Mucosa of stomach (tissue), 1 donor: ENCODE measurements around the gene LRTM1.

Experiments
- H3K27me3 ChIP-seq: one replicate; pipeline ENCODE4 v1.7.0; 2013; ENCODE audit warnings: mild to moderate bottlenecking, low read length; ENCODE audit not compliant: control insufficient read depth, insufficient read depth
- H3K36me3 ChIP-seq: one replicate; pipeline ENCODE4 v1.7.0; 2013; ENCODE audit warnings: low read length; ENCODE audit not compliant: control insufficient read depth, insufficient read depth
- H3K4me1 ChIP-seq: one replicate; pipeline ENCODE4 v1.7.0; 2013; ENCODE audit warnings: mild to moderate bottlenecking, low read length; ENCODE audit not compliant: control insufficient read depth, insufficient read depth
- H3K4me3 ChIP-seq: one replicate; pipeline ENCODE4 v1.7.0; 2013; ENCODE audit warnings: low read length
- H3K9ac ChIP-seq: one replicate; pipeline ENCODE4 v1.7.0; 2013; ENCODE audit warnings: mild to moderate bottlenecking, low read length, moderate library complexity
- H3K9me3 ChIP-seq: one replicate; pipeline ENCODE4 v1.7.0; 2013; ENCODE audit warnings: mild to moderate bottlenecking, low read length, moderate library complexity; ENCODE audit not compliant: control insufficient read depth
- donor health status: Pancreatic carcinoma.

Gene LRTM1

GRCh38 chr3:54960082-54960481, 32.2 kb upstream of the LRTM1 start:
- no peaks in the 10 kb centered on the region for H3K4me1 ChIP-seq
- no peak overlapping the region for H3K4me3 ChIP-seq
- H3K36me3 ChIP-seq: no peaks in the 10 kb centered on the region
- H3K27me3 ChIP-seq: no peaks in the 10 kb centered on the region
- no peaks in the 10 kb centered on the region for H3K9me3 ChIP-seq
- H3K9ac ChIP-seq: no peak overlapping the region

DNA sequence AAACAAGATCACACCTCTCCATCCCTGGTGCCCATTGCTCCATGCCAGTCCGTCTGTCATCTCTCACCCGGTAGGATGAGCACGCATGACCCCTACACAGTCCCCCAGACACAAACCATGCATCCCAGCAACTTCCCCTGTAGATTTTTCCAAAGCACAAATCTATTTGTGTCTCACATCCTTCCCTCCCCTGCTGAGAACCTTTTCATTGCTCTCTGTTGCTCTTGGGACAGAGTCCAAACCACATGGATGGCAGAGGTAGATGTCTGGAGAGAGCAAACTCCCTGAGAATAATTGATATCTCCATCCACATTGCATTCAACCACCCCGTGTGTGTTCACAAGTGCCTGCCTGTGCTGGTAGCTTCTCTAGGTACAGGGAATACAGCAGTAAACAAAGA, 29.9 kb upstream of the LRTM1 start:
- H3K4me1 ChIP-seq: no peaks in the 10 kb centered on the region
- H3K9ac ChIP-seq: no peak overlapping the region
- no peaks in the 10 kb centered on the region for H3K27me3 ChIP-seq
- no peaks in the 10 kb centered on the region for H3K9me3 ChIP-seq
- no peaks in the 10 kb centered on the region for H3K36me3 ChIP-seq
- H3K4me3 ChIP-seq: no peak overlapping the region

GRCh38 chr3:54955941-54956340, 28.1 kb upstream of the LRTM1 start:
- no peak overlapping the region for H3K4me3 ChIP-seq
- no peaks in the 10 kb centered on the region for H3K36me3 ChIP-seq
- H3K27me3 ChIP-seq: no peaks in the 10 kb centered on the region
- no peak overlapping the region for H3K9ac ChIP-seq
- no peaks in the 10 kb centered on the region for H3K4me1 ChIP-seq
- no peaks in the 10 kb centered on the region for H3K9me3 ChIP-seq

DNA sequence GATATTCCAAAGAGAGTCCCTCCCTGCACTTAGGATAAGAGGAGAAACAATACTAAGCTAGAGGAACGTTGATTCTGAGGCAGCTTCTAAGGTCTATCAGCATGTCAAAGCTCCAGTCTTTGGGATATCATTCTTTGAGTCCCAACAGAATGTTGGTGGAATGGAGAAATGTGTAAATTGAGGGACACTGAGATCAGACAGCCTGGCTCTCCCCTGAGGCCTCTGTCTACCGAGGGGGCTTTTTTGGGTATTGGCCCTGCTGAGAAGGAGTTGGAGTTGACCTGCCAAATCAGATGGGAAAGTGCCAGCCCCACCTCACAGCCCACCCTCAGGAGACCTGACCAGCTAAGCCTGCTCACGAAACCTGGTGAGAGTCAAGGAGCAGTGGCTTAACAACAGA, 27.6 kb upstream of the LRTM1 start:
- Histone ChIP-seq H3K9ac (no peak overlapping the region), H3K27me3 (no peaks in the 10 kb centered on the region), H3K4me3 (no peak overlapping the region), H3K36me3 (no peaks in the 10 kb centered on the region), H3K4me1 (no peaks in the 10 kb centered on the region), H3K9me3 (no peaks in the 10 kb centered on the region)

- Histone ChIP-seq H3K9me3 (no peaks in the 10 kb centered on the region), H3K9ac (no peak overlapping the region), H3K36me3 (no peaks in the 10 kb centered on the region), H3K4me3 (no peak overlapping the region), H3K4me1 (no peaks in the 10 kb centered on the region), H3K27me3 (no peaks in the 10 kb centered on the region)
These were observed 26.7 kb upstream of the LRTM1 start for GRCh38 chr3:54954521-54954920.

DNA sequence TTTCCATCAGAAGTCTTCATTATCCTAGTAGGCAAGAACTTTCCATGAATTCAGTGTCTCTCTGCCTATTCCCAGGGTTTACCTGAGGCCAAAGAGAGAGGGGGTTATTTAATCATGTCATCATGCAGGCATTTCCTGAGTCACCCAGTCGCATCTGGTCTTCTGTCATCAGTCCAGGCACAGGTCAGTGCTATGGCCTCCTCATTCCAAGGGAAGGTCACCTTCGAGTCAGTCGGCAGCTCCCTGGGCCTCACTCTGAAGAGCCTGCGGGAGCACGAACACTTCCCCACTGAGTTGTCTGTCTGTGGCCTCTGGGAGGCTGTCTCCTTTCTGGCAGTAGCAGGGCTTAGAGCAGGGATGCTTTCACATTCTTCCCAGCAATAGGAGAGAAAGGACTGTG, 26.2 kb upstream of the LRTM1 start:
- Histone ChIP-seq H3K9me3 (no peaks in the 10 kb centered on the region), H3K27me3 (no peaks in the 10 kb centered on the region), H3K36me3 (no peaks in the 10 kb centered on the region), H3K4me3 (no peak overlapping the region), H3K9ac (no peak overlapping the region), H3K4me1 (no peaks in the 10 kb centered on the region)

DNA sequence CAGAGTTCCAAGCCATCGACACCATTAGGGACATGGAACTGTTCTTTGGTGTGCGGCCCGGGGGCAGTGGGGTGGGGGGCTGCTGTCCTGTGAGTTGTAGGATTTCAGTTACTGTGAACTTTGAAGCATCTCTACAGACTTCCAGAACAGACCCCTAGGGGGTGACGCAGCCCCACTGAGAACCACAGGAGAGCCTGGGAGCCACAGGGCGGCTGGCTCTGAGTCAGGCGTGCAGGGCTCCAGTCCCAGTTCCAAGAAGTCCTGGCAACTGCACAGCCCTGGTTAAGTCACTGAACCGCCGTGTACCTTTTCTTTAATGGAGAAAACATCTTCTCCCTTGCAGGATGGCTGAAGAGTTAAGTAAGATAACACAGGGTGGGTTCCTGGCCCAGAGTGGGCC, 23.5 kb upstream of the LRTM1 start:
- H3K27me3 ChIP-seq: no peaks in the 10 kb centered on the region
- H3K9me3 ChIP-seq: no peaks in the 10 kb centered on the region
- no peaks in the 10 kb centered on the region for H3K4me1 ChIP-seq
- no peak overlapping the region for H3K4me3 ChIP-seq
- H3K9ac ChIP-seq: no peak overlapping the region
- no peaks in the 10 kb centered on the region for H3K36me3 ChIP-seq

GRCh38 chr3:54950391-54951003, 22.6 kb upstream of the LRTM1 start:
- H3K4me3 ChIP-seq: no peak overlapping the region
- no peak overlapping the region for H3K9ac ChIP-seq

GRCh38 chr3:54949491-54950044, 21.7 kb upstream of the LRTM1 start:
- H3K27me3 ChIP-seq: no peaks in the 10 kb centered on the region
- no peaks in the 10 kb centered on the region for H3K36me3 ChIP-seq
- no peaks in the 10 kb centered on the region for H3K4me1 ChIP-seq
- H3K9ac ChIP-seq: no peak overlapping the region
- no peaks in the 10 kb centered on the region for H3K9me3 ChIP-seq
- H3K4me3 ChIP-seq: no peak overlapping the region

More at GRCh38 chr3:54950391-54951003, 22.6 kb upstream of the LRTM1 start:
- Histone ChIP-seq H3K9me3 (no peaks in the 10 kb centered on the region), H3K36me3 (no peaks in the 10 kb centered on the region), H3K27me3 (no peaks in the 10 kb centered on the region), H3K4me1 (no peaks in the 10 kb centered on the region)

DNA sequence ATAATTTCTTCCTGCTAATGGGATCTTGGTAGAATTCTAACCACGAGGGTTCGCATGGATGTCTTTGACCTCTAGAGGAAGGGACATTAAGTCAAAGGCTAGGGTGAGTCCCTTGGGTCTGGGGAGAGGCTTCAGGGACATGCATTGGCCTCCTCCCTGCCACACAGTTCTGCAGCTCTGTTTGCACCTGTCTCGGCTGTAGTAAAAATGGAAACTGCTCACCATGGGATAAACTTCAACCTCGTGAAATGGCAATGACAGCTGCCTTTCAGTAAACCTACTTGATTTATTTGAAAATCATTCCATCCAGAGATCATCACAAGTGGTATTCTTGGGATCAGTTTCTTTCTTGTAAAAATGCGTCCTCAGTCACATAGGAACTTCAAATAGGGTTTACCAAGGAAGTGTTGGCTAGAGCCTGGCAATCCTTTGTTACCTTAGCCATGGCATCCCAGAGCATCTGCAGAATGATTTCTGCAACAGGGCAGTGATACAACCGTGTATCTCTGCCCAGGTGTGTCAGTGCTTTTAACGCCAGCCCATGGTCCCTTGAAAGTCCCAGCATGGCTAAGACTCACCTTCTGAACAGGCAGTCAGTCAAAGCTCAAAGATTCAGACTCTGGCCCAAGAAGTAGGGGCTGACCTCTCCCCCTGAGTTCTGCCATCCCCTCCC, 14.0 kb upstream of the LRTM1 start:
- no peaks in the 10 kb centered on the region for H3K36me3 ChIP-seq
- H3K27me3 ChIP-seq: peaks cover 3% of the 10 kb centered on the region
- no peak overlapping the region for H3K9ac ChIP-seq
- no peaks in the 10 kb centered on the region for H3K9me3 ChIP-seq
- H3K4me1 ChIP-seq: no peaks in the 10 kb centered on the region
- H3K4me3 ChIP-seq: no peak overlapping the region

GRCh38 chr3:54940971-54941370, 13.1 kb upstream of the LRTM1 start:
- H3K36me3 ChIP-seq: no peaks in the 10 kb centered on the region
- peaks cover 3% of the 10 kb centered on the region for H3K27me3 ChIP-seq
- H3K4me1 ChIP-seq: no peaks in the 10 kb centered on the region
- no peak overlapping the region for H3K9ac ChIP-seq
- H3K9me3 ChIP-seq: no peaks in the 10 kb centered on the region
- no peak overlapping the region for H3K4me3 ChIP-seq

- Histone ChIP-seq H3K4me1 (no peaks in the 10 kb centered on the region), H3K27me3 (peaks cover 3% of the 10 kb centered on the region), H3K9me3 (no peaks in the 10 kb centered on the region), H3K36me3 (no peaks in the 10 kb centered on the region), H3K9ac (no peak overlapping the region), H3K4me3 (no peak overlapping the region)
These were observed 11.9 kb upstream of the LRTM1 start for GRCh38 chr3:54939557-54940300.
